HG02840 (cell line): ENCODE results near the gene CDH23.

ENCODE experiments used
- ATAC-seq: cut with Tn5 transposase; IDR thresholded peaks from one replicate; pipeline ENCODE4 v1.9.1; 2021; ENCODE audit warnings: mild to moderate bottlenecking, moderate library complexity, moderate number of reproducible peaks; ENCODE audit not compliant: unreplicated experiment, low FRiP score

Gene CDH23

DNA sequence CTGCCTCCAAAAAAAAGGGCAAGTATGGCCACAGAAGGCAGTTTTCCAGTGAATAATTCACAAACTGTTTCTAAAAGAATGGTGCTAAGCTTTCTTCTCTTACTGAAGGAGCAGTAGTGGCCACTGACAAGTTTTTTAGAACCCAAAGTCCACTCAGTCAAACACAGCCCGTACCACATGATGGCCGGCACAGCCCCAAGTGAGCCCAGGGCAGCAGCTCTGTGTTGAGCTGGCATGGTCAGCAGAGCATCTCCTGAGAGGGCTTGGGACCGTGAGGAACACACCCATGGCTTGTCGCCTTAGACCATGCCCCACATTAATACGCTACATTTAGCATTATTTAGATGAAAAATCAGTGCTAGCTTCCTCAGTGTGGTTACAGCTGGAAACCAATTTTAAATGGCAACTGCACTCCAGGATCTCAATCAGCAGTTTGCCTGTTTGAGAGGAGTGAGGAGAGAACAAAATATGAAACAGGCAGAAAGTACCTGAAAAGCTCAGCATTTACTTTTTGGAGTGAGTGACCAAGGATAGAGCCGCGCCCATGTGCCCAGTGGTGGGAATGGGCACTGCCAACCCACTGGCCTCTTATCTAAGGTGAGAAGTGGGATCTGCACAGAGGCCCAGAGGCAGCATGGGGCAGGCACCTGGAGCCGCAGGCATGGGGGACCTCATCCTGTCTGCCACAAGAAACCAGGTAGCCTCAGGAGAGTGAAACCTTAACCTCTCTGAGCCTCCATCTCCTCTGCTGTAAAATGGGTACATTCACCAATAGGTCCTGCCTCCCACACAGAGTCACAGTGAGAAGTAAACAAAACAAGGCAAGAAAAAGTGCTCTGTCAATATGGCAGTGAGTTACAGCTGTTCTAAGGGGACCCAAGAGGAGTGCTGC, 437.0 kb downstream of the CDH23 start:
- ATAC-seq, result no peak

DNA sequence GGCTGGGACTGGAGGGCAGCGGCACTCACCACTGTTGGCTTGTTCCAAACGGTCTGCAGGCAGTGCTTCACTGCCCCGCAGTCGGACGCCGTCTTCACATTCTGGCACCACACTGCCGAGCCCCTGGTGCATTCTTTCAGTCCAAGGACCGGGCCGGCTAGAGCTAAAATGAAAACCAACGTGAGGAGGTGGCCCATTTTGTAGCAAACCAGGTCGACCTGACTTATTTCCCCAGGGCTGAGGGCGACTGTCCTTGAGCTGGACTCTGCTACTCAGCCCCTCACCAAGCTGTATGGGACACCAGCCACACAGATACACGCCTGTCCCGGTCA, 437.6 kb downstream of the CDH23 start:
- ATAC-seq, result no peak

DNA sequence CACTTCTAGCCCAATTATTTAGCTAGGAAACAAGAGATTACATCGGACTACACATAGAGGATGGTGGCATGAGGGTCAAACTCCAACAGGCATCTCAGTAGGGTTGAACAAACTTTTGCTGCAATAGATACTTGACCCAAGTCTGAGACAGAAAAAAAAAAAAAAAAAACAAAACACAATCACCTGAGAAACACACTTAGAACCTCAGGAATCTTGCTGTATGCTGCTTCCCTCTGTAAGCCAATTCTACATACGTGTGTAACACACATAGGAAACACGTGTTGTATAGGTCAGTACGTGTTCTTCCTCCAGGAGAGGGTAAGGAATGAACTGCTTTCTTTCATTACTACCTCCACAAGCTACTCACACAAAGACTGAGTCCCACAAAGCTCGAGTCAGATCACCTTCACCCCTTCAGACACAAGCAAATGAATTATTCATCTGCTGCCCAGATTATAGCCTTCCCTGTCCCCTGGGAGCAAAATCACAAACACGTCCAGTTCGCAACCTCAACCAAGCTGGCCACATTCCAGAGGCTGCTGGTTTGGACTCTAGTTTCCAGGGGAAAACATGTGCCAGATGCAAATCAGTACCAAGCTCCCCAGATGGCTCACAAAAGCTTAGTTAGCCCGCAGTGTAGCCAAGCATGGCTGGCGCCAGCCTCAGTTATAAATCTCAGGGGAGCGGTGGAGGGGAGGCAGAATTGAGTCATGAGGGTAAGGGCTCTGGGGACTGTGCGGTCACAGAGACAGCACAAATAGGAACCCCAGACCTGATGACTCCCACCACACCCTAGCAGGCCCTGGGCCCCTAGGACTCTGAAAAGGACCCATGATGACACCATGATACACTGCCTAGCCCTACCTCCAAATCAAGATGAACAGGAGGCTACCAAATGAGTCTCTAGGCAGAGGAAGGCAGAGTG, 439.2 kb downstream of the CDH23 start:
- peak; percentile 88 for ATAC-seq

DNA sequence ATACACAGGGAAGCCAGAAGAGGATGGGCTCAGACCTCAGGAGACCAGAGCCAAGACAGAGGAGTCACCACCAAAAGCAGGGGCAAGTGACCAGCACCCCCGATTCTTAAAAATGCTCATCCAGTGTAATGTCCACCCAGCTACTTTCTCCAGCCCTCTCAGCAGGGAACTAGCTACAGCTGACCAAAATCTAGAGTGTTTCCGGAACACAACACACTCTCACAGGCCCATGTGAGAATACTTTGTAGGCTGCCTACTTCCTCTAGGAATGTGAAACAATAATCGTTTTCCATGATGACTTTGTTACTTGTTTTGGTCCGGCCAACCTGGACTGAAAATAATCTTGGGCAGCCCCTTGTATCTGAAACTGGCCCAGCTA, 439.9 kb downstream of the CDH23 start:
- peak; percentile 17 for ATAC-seq

- ATAC-seq, result no peak
These were observed 440.5 kb downstream of the CDH23 start for GRCh38 chr10:71837098-71837827.

DNA sequence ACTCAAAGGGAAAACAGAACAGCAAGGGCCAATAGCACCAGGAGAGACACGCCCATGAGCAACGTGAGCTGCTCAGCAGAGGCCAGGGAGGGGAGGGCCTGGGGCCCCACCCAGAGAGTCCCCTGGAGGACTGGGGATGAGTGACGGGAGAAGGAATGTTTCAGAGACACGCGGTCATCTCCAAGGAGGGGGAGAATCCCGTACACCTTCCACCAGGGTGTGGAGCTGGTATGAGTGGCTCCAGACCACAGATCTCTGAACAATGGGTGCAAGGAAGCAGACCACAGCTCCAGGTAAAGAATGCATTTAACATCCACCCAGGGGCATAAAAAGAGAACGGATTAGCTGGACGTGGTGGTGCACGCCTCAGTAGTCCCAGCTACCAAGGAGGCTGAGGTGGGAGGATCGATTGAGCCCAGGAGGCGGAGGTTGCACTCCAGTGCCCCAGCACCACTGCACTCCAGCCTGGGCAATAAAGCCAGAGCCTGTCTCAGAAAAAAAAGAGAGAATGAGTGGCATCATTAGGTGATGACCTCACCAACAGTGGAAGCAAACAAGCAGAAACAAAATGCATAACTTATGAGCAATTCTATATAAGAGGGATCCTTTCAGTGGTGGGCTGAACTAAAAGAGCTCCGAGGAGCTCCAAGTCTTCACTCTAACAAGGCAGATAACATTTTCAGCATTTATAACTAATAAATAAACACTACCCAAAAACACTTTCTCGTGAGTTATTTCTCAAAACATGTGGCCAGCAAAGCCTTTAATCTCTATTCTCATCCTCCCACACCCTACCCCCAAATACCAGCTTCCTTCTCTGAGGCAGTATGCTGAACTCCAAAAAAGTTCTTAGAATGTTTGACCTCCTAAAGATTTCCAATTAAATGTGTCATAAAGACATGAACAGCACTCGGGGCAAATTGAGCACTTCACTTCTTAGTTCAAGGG, 441.8 kb downstream of the CDH23 start:
- no peak for ATAC-seq

DNA sequence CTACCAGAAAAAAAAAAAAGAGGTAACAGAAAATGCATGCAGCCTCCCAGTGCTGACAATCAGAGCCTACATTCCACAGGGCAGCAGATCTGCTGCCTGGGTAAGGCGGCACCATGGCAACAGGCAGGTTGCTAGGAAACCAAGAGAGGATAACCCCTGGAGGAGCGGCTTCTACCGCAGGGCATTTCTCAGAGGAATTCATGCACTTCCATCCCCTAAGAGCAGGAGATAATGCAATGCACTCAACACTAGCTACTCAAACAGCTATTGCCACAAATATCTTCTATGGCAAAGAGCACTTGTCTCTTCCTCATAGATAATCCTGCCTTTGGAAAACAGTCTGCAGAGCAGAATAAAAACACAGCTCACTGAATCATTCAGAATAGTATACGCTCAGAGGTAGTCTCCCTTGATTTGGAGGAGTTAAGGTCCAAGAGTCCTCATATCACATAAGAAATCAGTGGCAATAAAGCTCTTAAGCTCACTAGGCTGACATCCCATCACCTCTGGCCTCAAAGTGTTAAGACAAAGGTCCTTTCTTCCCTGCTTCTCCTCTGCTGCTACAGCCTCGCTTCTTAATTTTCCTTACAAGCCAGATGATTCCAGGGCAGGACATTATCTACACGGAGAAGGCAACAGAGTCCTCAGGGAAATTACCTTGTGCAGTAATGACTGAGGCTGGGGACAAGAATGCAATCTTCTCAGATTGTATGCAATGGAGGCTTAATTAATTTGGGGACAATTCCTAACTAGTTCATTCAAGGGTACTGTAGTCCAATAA, 443.6 kb downstream of the CDH23 start:
- no peak for ATAC-seq

DNA sequence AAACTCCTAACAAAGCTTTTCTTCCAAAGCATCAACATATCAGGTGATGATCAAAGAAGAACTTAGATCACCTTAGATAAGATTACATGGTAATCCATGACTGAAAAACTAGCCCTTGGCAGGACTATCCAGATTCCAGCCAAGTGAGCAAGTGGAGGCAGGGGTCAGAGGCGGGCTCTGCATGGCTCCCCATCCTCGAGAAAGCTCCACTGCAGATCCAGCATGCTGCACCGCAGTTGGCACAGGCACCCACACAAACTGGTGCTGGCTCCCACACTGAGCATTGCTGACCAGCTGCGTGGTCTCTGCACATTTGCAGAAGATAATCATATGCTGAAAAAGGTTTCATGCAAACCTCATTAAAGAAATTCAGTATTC, 444.2 kb downstream of the CDH23 start:
- ATAC-seq, result no peak

GRCh38 chr10:71842422-71842821, 445.7 kb downstream of the CDH23 start:
- ATAC-seq, result no peak

GRCh38 chr10:71842856-71843686, 446.4 kb downstream of the CDH23 start:
- no peak for ATAC-seq

GRCh38 chr10:71844084-71844483, 447.4 kb downstream of the CDH23 start:
- no peak for ATAC-seq

DNA sequence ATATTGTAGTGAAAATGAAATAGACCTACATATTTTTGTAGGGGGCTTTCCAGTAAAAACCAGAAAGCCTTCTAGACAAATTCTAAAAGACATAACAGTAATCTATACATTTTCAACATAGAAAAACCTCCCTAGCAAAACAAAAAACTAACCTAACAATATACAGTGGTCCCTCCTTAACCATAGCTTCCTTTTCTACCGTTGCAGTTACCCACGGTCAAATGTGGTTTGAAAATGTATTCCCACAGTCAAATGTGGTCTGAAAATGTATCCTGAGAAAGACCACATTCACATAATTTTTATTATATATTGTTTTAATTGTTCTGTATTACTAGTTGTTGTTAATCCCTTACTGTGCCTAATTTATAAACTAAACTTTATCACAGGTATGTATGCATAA, 448.0 kb downstream of the CDH23 start:
- ATAC-seq, result no peak

- ATAC-seq, result no peak
These were observed 449.0 kb downstream of the CDH23 start for GRCh38 chr10:71845410-71846405.

GRCh38 chr10:71846816-71847215, 450.1 kb downstream of the CDH23 start:
- ATAC-seq, result no peak

DNA sequence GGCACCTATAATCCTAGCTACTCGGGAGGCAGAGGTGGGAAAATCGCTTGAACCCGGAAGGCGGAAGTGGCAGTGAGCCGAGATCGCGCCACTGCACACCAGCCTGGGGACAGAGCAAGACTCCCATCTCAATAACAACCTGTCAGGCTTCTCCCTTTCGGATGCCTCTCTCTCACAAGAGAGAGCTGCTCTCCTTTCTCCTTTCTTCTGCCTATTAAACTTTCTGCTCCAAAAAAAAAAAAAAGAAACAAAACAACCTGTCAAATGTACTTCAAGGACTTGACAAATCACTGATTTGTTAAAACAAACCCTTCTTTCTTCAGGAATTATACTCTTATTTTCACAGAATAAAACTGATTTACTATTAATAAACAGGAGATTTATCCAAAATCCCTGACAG, 450.7 kb downstream of the CDH23 start:
- ATAC-seq, result no peak

GRCh38 chr10:71848325-71849275, 451.9 kb downstream of the CDH23 start:
- no peak for ATAC-seq
